ENCODE data around the gene MORN1. TPM values are rescaled to one million over a fixed set of nuclear protein-coding genes. Genes with fewer than 3 reads are reported as not detected.

The MORN1 gene
- total and polyA plus RNA-seq, 2 donors, result 4.7 to 11.1 TPM

DNA sequence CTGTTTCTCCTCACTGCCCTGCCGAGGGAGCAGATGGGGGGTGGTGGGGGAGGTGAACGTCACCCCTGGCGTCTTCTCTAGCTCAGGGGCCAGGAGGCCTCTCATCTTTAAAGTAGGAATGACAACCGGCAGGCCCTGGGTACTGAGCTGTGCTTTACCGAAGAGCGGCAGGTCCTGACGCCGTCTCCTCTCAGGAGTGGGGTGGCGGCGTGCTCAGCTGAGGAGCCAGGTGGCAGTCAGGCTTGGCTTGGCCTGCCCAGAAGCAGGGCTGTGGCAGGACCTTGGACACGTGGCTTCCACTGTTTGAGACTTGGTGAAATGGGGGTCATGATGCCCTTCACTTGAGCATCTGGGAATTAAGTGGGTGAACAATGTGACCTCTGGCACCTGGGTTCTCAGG, 3.4 kb upstream of the MORN1 start:
- Histone ChIP-seq H3K36me3 (ENCODE audit: insufficient read depth) (peaks cover 5% of the 10 kb centered on the region), H3K4me3 (ENCODE audit: low read depth, low read length) (no peak overlapping the region), H3K27ac (ENCODE audit: low read depth) (no peak overlapping the region), H3K4me1 (ENCODE audit: insufficient read depth) (no peaks in the 10 kb centered on the region)
- DNase-seq (ENCODE audit: extremely low spot score), result no peak
- 80% methylated on average over 11 of the region's 11 CpGs for WGBS

DNA sequence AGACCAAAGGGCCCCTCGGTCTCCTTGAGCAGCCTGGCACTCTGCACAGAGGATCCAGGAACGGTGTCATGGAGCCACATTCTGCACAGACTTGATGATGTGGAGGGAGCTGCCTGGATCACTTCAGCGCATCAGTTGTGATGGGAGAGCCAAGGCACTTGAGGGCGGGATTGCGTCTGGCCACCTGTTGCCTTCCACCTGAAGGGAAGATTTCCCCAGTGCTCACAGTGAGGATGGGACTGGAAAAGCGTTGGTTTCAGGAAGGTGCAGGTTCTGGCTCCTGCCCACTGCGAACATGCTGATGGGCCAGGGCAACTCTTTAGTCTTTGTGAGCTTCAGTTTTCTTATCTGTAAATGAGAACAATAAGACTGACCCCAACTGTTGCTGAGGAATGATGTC, 2.9 kb upstream of the MORN1 start:
- 91% methylated on average over 7 of the region's 7 CpGs for WGBS
- Histone ChIP-seq H3K36me3 (ENCODE audit: insufficient read depth) (peaks cover 5% of the 10 kb centered on the region), H3K4me1 (ENCODE audit: insufficient read depth) (no peaks in the 10 kb centered on the region), H3K4me3 (ENCODE audit: low read depth, low read length) (no peak overlapping the region), H3K27ac (ENCODE audit: low read depth) (no peak overlapping the region)
- DNase-seq (ENCODE audit: extremely low spot score), result no peak

DNA sequence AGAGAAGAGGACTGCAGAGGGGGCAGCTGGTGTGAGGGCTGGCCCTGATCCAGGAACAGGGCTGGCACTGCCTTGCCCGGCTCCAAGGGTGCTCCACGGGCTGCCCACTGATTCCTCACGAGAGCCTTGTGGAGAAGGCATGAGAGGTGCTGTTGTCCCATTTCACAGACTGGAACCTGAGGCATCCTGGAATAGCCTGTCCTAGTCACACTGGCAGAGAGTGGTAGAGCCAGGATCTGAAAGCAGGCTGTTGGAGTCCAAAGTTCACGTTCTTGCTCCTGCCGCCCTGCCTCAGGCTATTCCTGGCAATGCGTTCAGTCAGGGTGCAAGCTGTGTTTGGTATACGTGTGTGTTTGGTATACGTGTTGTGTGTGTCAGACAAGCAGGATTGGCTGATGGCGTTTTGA, 2.1 kb upstream of the MORN1 start:
- WGBS, result 83% methylated on average over 9 of the region's 9 CpGs
- Histone ChIP-seq H3K4me3 (ENCODE audit: low read depth, low read length) (no peak overlapping the region), H3K4me1 (ENCODE audit: insufficient read depth) (no peaks in the 10 kb centered on the region), H3K27ac (ENCODE audit: low read depth) (no peak overlapping the region), H3K36me3 (ENCODE audit: insufficient read depth) (peaks cover 3% of the 10 kb centered on the region)
- no peak for DNase-seq (ENCODE audit: extremely low spot score)

DNA sequence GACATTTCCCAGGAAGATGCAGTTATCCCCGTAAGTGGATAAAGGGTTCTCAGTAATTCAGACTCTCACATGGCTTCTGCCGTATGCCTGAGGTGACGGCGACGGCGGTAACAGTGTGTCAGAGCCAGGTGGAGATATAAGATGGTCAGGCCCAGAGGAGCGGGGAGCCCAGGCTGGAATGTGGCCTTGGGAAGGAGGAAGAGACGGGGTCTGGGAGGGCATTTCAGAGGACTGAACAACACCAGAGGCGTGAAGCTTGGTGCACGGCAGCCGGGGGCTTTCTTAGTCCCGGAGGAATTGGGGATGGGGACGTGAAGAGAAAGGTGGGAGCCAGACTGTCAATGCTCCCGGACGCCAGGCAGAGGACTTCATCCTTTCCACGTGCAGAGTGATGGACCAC, 1.3 kb upstream of the MORN1 start:
- no peak overlapping the region for H3K27ac ChIP-seq (ENCODE audit: low read depth)
- H3K36me3 ChIP-seq (ENCODE audit: insufficient read depth), result no peaks in the 10 kb centered on the region
- no peaks in the 10 kb centered on the region for H3K4me1 ChIP-seq (ENCODE audit: insufficient read depth)
- 34% methylated on average over 16 of the region's 16 CpGs for WGBS
- no peak for DNase-seq (ENCODE audit: extremely low spot score)
- peak overlapping the region; percentile 98 for H3K4me3 ChIP-seq (ENCODE audit: low read depth, low read length)

DNA sequence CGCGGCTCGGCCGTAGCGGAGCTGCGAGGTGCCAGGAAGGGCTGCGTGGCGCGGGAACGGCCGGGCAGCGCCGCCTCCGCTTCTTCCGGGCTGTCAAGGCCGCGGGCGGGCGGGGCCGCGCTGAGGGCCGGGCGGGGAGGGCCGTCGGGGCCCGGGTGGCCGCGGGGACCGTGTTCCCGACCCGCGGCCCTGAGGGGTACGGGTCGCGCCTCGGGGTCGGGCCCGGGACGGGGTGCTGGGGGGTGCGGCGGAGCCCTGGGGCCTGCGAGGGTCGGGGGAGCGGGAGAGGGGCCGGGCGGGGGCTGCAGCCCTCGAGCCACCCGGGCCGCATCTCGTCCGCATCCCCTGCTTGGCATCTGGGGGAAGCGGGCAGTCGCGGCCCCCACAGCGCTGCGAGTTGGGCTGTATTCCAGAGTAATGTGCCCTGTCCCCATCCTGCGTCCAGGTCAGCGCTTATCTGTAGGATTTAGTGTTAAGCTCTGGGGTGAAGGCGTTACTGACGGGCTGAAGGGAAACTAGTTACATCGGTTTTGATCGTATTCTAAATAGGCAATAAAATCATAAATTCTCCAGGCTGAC, 666 bp upstream of the MORN1 start:
- WGBS, result under 1% methylated on average over 62 of the region's 62 CpGs
- Histone ChIP-seq H3K36me3 (ENCODE audit: insufficient read depth) (no peaks in the 10 kb centered on the region), H3K4me3 (ENCODE audit: low read depth, low read length) (peak overlapping the region; percentile 98), H3K27ac (ENCODE audit: low read depth) (peak overlapping the region; percentile 77), H3K4me1 (ENCODE audit: insufficient read depth) (no peaks in the 10 kb centered on the region)
- no peak for DNase-seq (ENCODE audit: extremely low spot score)

DNA sequence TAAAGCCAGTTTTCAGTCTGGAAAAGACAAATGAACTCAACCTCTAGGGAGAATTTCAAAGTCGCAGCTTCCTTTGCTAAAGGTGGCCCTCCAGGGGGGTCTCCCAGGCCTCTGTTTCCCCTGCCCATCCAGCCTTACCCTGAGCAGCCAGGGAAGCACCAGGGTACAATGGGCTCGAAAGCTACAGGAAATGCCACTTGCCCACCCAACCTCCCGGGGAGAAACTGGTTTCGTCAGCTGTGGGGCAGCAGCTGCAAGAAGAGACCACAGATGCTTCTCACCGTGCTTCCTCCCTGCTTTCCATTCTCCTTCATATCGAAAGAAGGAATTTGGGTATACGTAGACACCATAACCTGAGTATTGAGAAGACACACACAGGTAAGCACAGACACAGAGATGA, 1.7 kb downstream of the MORN1 start:
- no peak for DNase-seq (ENCODE audit: extremely low spot score)
- 94% methylated on average over 7 of the region's 7 CpGs for WGBS

DNA sequence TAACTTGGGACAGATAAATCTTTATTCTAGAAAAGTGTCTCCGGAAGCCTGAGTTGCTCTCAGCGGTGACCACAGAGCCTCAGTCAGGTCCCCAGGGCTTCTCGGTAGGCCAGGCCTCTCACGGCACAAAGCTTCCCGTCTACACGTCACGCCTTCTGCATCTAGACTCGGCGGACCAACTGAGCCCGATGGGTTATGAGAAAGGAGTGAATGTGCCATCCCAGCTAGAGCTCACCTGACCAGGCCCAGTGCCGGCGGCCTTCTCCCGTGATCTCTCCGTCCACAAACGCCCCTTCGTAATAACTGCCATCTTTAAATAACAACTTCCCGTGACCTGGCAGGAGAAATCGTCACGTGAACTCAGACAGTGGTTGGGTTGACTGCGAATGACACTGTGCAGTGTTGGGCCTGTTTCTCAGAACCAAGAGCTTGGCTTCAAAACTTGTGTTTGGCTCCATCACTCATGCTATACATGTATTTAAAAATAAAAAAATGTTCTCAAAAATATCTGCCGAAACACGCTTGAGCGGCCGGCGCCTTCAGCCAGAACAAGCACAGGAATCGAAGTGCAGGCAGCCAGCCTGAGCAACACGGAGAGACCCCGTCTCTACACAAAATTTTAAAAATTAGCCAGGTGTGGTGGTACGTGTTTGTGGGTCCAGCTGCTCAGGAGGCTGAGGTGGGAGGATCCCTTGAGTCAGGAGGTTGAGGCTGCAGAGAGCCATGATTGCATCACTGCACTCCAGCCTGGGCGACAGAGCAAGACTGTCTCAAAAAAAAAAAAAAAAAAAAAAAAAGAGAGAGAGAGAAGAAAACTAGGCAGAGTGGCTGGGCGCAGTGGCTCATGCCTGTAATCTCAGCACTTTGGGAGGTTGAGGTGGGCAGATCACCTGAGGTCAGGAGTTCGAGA, 3.1 kb downstream of the MORN1 start:
- Histone ChIP-seq H3K36me3 (ENCODE audit: insufficient read depth) (no peaks in the 10 kb centered on the region), H3K4me1 (ENCODE audit: insufficient read depth) (no peaks in the 10 kb centered on the region), H3K27ac (ENCODE audit: low read depth) (no peak overlapping the region), H3K4me3 (ENCODE audit: low read depth, low read length) (no peak overlapping the region)
- no peak for DNase-seq (ENCODE audit: extremely low spot score)
- WGBS, result 94% methylated on average over 32 of the region's 32 CpGs

More for the DNA sequence above, 1.7 kb downstream of the MORN1 start:
- H3K4me3 ChIP-seq (ENCODE audit: low read depth, low read length), result no peak overlapping the region
- no peak overlapping the region for H3K27ac ChIP-seq (ENCODE audit: low read depth)
- no peaks in the 10 kb centered on the region for H3K36me3 ChIP-seq (ENCODE audit: insufficient read depth)
- H3K4me1 ChIP-seq (ENCODE audit: insufficient read depth), result no peaks in the 10 kb centered on the region

DNA sequence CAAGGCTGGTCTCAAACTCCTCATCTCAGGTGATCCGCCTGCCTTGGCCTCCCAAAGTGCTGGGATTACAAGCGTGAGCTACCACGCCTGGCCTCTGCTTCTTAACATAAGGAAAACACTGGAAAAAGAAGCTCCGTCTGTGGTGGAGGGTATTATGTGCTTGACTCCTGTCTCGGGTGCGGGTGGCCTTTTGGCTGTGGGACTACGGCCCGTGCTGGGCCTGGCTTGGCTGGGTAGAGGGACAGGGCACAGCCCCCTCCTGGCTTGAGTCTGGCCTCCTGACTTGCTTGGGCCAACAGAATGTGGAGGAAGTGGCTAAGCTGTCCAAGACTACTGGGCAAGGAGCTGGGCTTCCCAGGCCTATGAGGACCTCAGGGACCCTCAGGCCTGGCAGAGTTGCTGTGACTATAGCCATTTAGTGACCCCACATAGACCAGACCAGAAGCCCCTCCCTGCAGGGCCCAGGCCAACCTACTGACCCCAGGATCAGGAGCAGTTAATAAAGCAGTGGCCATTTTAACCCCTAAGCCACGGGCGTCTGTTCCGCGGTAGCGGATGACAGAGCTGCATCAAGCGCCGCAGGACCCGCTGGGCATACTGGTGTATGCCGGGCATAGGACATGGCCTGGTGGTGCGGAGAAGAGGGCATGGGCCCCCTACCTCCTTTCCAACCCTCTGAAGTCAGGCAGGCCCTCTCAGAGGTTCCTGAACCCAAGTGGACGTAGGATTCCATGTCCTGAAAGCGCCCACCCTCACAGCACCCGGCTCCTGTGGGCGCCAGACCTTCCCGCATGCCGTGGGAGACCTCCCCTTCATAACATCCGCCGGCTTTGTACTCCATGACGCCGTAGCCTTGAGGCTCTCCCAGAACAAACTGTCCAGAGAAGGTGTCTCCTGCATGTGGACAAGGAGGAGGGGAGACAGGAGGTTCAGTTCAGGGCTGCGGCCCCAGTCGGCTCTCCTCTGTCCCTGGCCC, 4.4 kb downstream of the MORN1 start:
- DNase-seq (ENCODE audit: extremely low spot score), result no peak

DNA sequence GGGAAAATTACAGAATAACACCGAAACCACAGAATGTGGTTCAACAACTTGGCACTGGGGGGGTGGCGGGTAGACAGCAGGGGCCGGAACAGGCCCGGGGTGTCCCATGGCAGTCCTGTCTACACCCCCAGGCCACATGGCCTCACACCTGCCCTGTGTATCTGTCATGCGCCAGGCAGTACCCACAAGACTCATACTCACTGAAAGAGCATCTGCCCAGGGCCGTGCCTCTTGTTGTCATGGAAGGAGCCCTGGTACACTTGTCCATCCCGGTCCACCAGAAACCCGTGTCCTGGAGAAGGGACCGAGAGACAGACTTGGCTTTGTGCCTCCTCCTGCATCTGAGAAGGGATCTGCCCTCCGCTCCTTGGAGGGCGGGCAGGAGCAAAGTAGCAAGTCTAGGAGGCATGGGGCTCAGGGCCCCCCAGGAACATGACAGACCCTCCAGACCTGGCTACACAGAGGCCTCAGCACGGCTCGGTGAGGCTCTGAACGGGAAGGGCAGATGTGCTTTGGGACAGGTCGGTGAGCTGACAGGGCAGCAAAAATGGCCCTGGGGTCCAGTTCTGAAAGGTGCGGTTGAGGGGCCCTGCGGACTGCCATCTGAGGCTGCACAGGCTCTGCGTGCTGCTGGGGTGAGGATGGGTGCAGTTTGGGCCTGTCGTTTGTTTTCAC, 5.6 kb downstream of the MORN1 start:
- Histone ChIP-seq H3K4me3 (ENCODE audit: low read depth, low read length) (no peak overlapping the region), H3K27ac (ENCODE audit: low read depth) (no peak overlapping the region), H3K36me3 (ENCODE audit: insufficient read depth) (no peaks in the 10 kb centered on the region), H3K4me1 (ENCODE audit: insufficient read depth) (no peaks in the 10 kb centered on the region)
- 92% methylated on average over 19 of the region's 19 CpGs for whole genome bisulfite sequencing
- DNase-seq (ENCODE audit: extremely low spot score), result no peak

More for the DNA sequence above, 4.4 kb downstream of the MORN1 start:
- WGBS, result 95% methylated on average over 30 of the region's 30 CpGs
- H3K27ac ChIP-seq (ENCODE audit: low read depth), result no peak overlapping the region
- no peak overlapping the region for H3K4me3 ChIP-seq (ENCODE audit: low read depth, low read length)
- no peaks in the 10 kb centered on the region for H3K36me3 ChIP-seq (ENCODE audit: insufficient read depth)
- no peaks in the 10 kb centered on the region for H3K4me1 ChIP-seq (ENCODE audit: insufficient read depth)

DNA sequence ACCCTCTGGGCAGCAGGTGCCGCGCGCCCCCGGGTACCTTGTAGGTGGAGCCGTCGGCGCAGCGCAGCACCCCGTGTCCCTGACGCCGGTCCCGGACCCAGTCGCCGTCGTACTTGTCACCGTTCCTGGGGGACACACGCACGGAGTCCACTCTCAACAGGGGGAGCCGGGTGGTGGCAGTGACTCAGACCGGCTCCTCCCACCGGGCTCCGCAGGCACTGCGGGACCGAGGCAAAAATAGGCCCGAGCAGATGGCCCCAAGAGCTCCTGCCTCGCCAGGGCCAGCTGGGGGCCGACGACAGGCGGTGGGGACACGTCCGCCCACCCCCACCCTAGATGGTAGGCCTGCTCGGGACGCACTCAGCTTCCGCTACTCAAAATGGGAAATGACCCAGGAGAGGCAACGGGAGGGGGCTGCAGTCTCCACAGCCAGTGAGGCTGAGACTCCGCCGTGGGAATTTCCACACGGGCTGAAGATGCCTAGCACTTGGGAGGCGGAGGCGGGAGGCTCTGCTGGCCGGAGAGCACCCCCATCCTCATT, 6.3 kb downstream of the MORN1 start:
- DNase-seq (ENCODE audit: extremely low spot score), result no peak
- 80% methylated on average over 41 of the region's 41 CpGs for WGBS
- Histone ChIP-seq H3K36me3 (ENCODE audit: insufficient read depth) (no peaks in the 10 kb centered on the region), H3K27ac (ENCODE audit: low read depth) (no peak overlapping the region), H3K4me3 (ENCODE audit: low read depth, low read length) (no peak overlapping the region), H3K4me1 (ENCODE audit: insufficient read depth) (no peaks in the 10 kb centered on the region)

DNA sequence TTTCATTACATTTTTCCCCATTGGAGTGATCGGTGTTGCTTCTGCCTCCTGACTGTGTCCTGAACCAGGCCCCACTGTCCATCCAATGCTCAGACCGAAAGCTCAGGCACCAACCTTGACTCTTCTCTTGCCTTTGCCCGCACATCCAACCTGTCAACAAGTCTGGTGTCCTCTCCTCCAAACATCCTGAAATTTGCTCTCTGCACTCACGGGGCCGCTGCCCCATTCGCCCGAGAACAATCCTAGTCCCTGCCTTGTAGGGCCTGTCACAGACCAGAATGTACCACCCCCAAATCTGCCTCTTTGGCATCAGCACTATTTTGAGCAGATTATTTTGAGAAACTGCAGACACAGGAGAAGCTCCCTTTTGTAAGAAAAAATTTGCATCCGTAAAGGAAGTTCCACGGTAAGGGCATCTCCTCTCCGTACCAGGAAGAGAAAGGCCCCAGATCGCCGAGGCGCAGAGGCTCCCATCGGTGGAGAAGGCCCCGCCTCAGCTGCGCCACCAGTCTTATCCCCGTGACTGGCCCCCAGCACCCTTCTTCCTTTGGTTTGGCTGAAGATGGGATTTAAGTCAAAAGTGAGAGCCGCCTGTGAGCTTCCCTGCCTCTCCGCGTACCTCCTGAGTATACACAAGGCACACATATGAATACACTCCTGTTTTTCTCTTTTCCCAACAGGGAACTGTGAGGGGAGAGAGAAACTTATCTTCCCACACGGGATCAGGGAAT, 7.1 kb downstream of the MORN1 start:
- Histone ChIP-seq H3K36me3 (ENCODE audit: insufficient read depth) (no peaks in the 10 kb centered on the region), H3K4me1 (ENCODE audit: insufficient read depth) (no peaks in the 10 kb centered on the region), H3K27ac (ENCODE audit: low read depth) (no peak overlapping the region), H3K4me3 (ENCODE audit: low read depth, low read length) (no peak overlapping the region)
- no peak for DNase-seq (ENCODE audit: extremely low spot score)
- WGBS, result 91% methylated on average over 21 of the region's 21 CpGs

DNA sequence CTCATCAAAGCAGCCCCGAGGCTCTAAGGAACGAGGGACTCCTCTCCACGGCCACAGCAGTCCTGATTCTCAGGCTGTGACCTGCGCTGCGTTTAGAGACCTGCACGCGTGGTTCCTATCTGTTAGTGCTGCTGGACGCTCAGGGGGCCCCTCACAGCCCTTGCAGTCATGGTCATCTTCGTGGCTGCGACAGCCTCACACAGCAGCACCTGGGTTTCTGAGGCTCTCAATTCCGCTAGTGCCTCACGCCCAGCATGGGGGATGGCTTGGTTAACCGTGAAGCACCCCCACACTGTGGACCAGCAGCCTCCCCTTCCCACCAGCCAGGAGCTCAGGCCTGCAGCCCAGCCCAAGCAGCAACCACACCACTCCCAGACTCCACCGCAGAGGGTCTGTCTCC, 7.8 kb downstream of the MORN1 start:
- Histone ChIP-seq H3K27ac (ENCODE audit: low read depth) (no peak overlapping the region), H3K36me3 (ENCODE audit: insufficient read depth) (no peaks in the 10 kb centered on the region), H3K4me1 (ENCODE audit: insufficient read depth) (no peaks in the 10 kb centered on the region), H3K4me3 (ENCODE audit: low read depth, low read length) (no peak overlapping the region)
- DNase-seq (ENCODE audit: extremely low spot score), result no peak
- 90% methylated on average over 14 of the region's 14 CpGs for WGBS

Measured in urinary bladder (tissue), 4 donors.